ENCODE measurements around the gene DNM3. TPM values are rescaled to one million over a fixed set of nuclear protein-coding genes. Genes with fewer than 3 reads are reported as not detected.

The DNM3 gene
- 4.6 and 12.2 TPM in 2 replicates for total RNA-seq (2014; rRNA removed; shearing (Covaris generic))
- 4.2 and 5.2 TPM in 2 replicates for polyA plus RNA-seq (2016; fragmentation: Nextera tagmentation; extraction: Ambion mirVana)
- long read RNA-seq, partial matches to known transcripts: 0 of 2 reads
- long read RNA-seq, other reads (novel, unspliced or antisense): 2 of 2 reads

- peaks cover 16% of the 10 kb centered on the region for H3K4me1 Mint-ChIP-seq
- peak within 1 kb of the TSS; percentile 94 for H3K4me3 ChIP-seq
- H3K27me3 Mint-ChIP-seq (ENCODE audit: insufficient read depth, low read depth, poor library complexity): peaks cover 14% of the 10 kb centered on the region
- no peaks in the 10 kb centered on the region for H4K20me1 ChIP-seq (replicated peaks; ENCODE audit: insufficient read depth)
- no peaks in the 10 kb centered on the region for H3K9me2 ChIP-seq (ENCODE audit: insufficient read depth)
- ATAC-seq: peak; percentile 93
- H3K4me1 ChIP-seq (ENCODE audit: insufficient read depth): peaks cover 12% of the 10 kb centered on the region
- H3K36me3 Mint-ChIP-seq (ENCODE audit: low read depth): no peaks in the 10 kb centered on the region; the same call in 2 of the 3 replicates
- DNase-seq (ENCODE audit: low spot score): peak; percentile 87
- no peak for TF ChIP-seq ZNF331 (CRISPR knock-in tag; IDR thresholded peaks at IDR 0.05; ENCODE audit: low read depth)
- no peak for TF ChIP-seq ZNF114 (CRISPR knock-in tag; IDR thresholded peaks at IDR 0.05)
- TF ChIP-seq POLR2AphosphoS5 (IDR thresholded peaks at IDR 0.05; ENCODE audit: low read depth): peak; percentile 95
- no peak for TF ChIP-seq JUNB (IDR thresholded peaks at IDR 0.05; ENCODE audit: unreplicated experiment)
- no peak for TF ChIP-seq REST (IDR thresholded peaks at IDR 0.05; ENCODE audit: unreplicated experiment)
- TF ChIP-seq ETS1 (IDR thresholded peaks at IDR 0.05): 0 out of 2 replicates have a peak, but pooled peaks have one; percentile 24
- TF ChIP-seq EZH2 (IDR thresholded peaks at IDR 0.05; ENCODE audit: low read depth, unreplicated experiment): no peak
- H3F3A ChIP-seq (replicated peaks; ENCODE audit: low read depth): 0 out of 2 replicates have a peak, but pooled peaks cover 7% of the 10 kb centered on the region
- H2AFZ ChIP-seq: peak within 1 kb of the TSS; percentile 97
- 0 out of 2 replicates have a peak, but pooled peaks cover 8% of the 10 kb centered on the region for H3K79me2 ChIP-seq (replicated peaks; ENCODE audit: insufficient read depth)
- H3K9me3 Mint-ChIP-seq: no peaks in the 10 kb centered on the region
- peak within 1 kb of the TSS; percentile 92 for H3K4me2 ChIP-seq
- H3K27ac Mint-ChIP-seq: peak within 1 kb of the TSS; percentile 10
- peak within 1 kb of the TSS; percentile 91 for H3K4me3 Mint-ChIP-seq
- peaks cover 15% of the 10 kb centered on the region; the same call in 1 of the 2 replicates for H3K27me3 ChIP-seq (ENCODE audit: insufficient read depth)
- 0 out of 2 replicates have a peak within 1 kb of the TSS, but pooled peaks have one; percentile 10 for H3K27ac ChIP-seq (ENCODE audit: low read depth)
- H3K36me3 ChIP-seq (ENCODE audit: insufficient read depth): no peaks in the 10 kb centered on the region
Measured at GRCh38 chr1:171841050-171841910, at the start of gene DNM3. DNM3 (plus strand) TSS chr1:171841498; CDS start chr1:171841657, 159 bp downstream.
